K562 (cell line): ENCODE measurements around the gene IQCE. TPM values are rescaled to one million over a fixed set of nuclear protein-coding genes. Genes with fewer than 3 reads are reported as not detected.
A peak's percentile ranks its signal among the peaks of the same experiment; 100 is the strongest.

Experiments
- ATAC-seq: fragments of 200-7000 bp; cut with Tn5 transposase; 3 replicates; pipeline ENCODE4 v1.9.1; 2020; ENCODE audit warnings: moderate library complexity
- BruUV-seq: library from RNA; stranded (reverse); fragments of 400-500 nt; replicated peaks from 2 replicates; lab custom pipeline; 2021; lab: Mats Ljungman, UMichigan
- CTCF ChIA-PET: fragments of 300-600 bp; formaldehyde crosslinking; extraction: SDS; loops from one replicate; lab custom pipeline; 2021; ENCODE audit warnings: low intra/inter-chr PET ratio; lab: Yijun Ruan, JAX
- POLR2A ChIA-PET: fragments of 300-600, 350-650 bp; sonication (Branson Sonifier 250); formaldehyde crosslinking; extraction: SDS; loops from one replicate; lab custom pipeline; 2021; ENCODE audit warnings: antibody characterized with exemption, inconsistent platforms; lab: Yijun Ruan, JAX
- DNase-seq, 4 experiments: peaks; one replicate each; pipeline versions ENCODE4 v3.0.0 to v3.0.0-alpha.2; 2011 to 2018; ENCODE audit warnings: low spot score in 3 of 4, mixed read lengths in 3 of 4; ENCODE audit errors: extremely low read depth in 1 of 4
- FAIRE-seq: peaks from 2 replicates; lab custom pipeline; 2011; peaks lifted over from hg19 to GRCh38; lab: Jason Lieb, UNC
- H2AFZ ChIP-seq: 2 replicates; pipeline ENCODE4 v1.6.0; 2011; ENCODE audit warnings: low read depth, low read length, control low read depth, inconsistent platforms
- H3K27ac ChIP-seq: fragments of 200-600 bp; 3 replicates; pipeline ENCODE4 v1.8.0; 2011; ENCODE audit warnings: low read depth, mild to moderate bottlenecking, control low read depth, inconsistent platforms, low read length, moderate library complexity, mixed read lengths; ENCODE audit errors: extremely low read depth
- H3K27me3 ChIP-seq, 2 experiments: fragments of 300-600 bp in 1 of 2; 2 replicates in 1 of 2; 3 replicates in 1 of 2; pipeline versions ENCODE4 v1.6.0 to v1.8.0; 2011; ENCODE audit warnings: inconsistent platforms in 2 of 2, low read length in 2 of 2, mild to moderate bottlenecking in 1 of 2, mixed read lengths in 1 of 2, moderate library complexity in 1 of 2; ENCODE audit not compliant: control insufficient read depth in 2 of 2, insufficient read depth in 2 of 2
- H3K36me3 ChIP-seq: fragments of 300-600 bp; 3 replicates; pipeline ENCODE4 v1.8.0; 2011; ENCODE audit warnings: mild to moderate bottlenecking, low read length, inconsistent platforms; ENCODE audit not compliant: control insufficient read depth, insufficient read depth
- H3K4me1 ChIP-seq, 2 experiments: fragments of 200-600 bp in 1 of 2; replicated peaks in 1 of 2; 2 replicates in 1 of 2; 3 replicates in 1 of 2; pipeline versions ENCODE4 v1.5.1 to v1.8.0; 2011; ENCODE audit warnings: inconsistent platforms in 2 of 2, low read length in 2 of 2, mild to moderate bottlenecking in 1 of 2, mixed read lengths in 1 of 2, moderate library complexity in 1 of 2; ENCODE audit not compliant: control insufficient read depth in 2 of 2, insufficient read depth in 2 of 2
- H3K4me2 ChIP-seq: 2 replicates; pipeline ENCODE4 v1.6.1; 2011; ENCODE audit warnings: low read length, control low read depth, inconsistent platforms, mixed read lengths; ENCODE audit not compliant: insufficient read depth
- H3K4me3 ChIP-seq: fragments of 200-600 bp; sonication (generic), shearing (Covaris generic); 2 replicates; pipeline ENCODE4 v1.5.1; 2016; ENCODE audit warnings: control low read depth, inconsistent platforms
- H3K79me2 ChIP-seq: fragments of 200-600 bp; 3 replicates; pipeline ENCODE4 v1.8.0; 2011; ENCODE audit warnings: low read length, inconsistent platforms; ENCODE audit not compliant: control insufficient read depth, insufficient read depth
- H3K9ac ChIP-seq, 2 experiments: 2 replicates each; pipeline versions ENCODE4 v1.6.0 to v1.6.1; 2011; ENCODE audit warnings: low read depth in 2 of 2, low read length in 2 of 2, control low read depth in 1 of 2, inconsistent platforms in 1 of 2, mild to moderate bottlenecking in 1 of 2, mixed read lengths in 1 of 2; ENCODE audit not compliant: insufficient read depth in 1 of 2
- H3K9me1 ChIP-seq: one replicate; pipeline ENCODE4 v1.6.0; 2011; ENCODE audit warnings: inconsistent platforms, mild to moderate bottlenecking, low read length, moderate library complexity; ENCODE audit not compliant: control insufficient read depth, insufficient read depth
- H3K9me3 ChIP-seq: replicated peaks from 2 replicates; pipeline ENCODE4 v1.5.1; 2011; ENCODE audit warnings: low read depth, low read length, inconsistent platforms; ENCODE audit not compliant: control insufficient read depth, insufficient read depth
- H4K20me1 ChIP-seq: replicated peaks from 2 replicates; pipeline ENCODE4 v1.6.1; 2011; ENCODE audit warnings: low read length, inconsistent platforms, mixed read lengths; ENCODE audit not compliant: control insufficient read depth, insufficient read depth
- ARID1B ChIP-seq: fragments of 450-650 bp; IDR thresholded peaks from 2 replicates; pipeline ENCODE4 v1.6.1; 2016; ENCODE audit warnings: antibody characterized with exemption, mild to moderate bottlenecking, inconsistent platforms
- CBFA2T2 ChIP-seq: fragments of 450-650 bp; conservative IDR thresholded peaks from 2 replicates; pipeline ENCODE4 v1.6.1; 2017; ENCODE audit warnings: mild to moderate bottlenecking
- CBX1 ChIP-seq: sonication (generic); IDR thresholded peaks from 2 replicates; pipeline ENCODE4 v1.6.1; 2016; ENCODE audit warnings: antibody characterized with exemption, low read depth, mild to moderate bottlenecking
- CHD4 ChIP-seq: fragments of 200-600 bp; sonication (generic); IDR thresholded peaks from 3 replicates; pipeline ENCODE4 v1.6.1; 2012; ENCODE audit warnings: low read depth, mild to moderate bottlenecking, mixed read lengths, low read length, inconsistent platforms; ENCODE audit not compliant: insufficient read depth, insufficient replicate concordance, poor library complexity, severe bottlenecking
- CREB1 ChIP-seq, 2 experiments: sonication (generic) in 1 of 2; formaldehyde crosslinking in 1 of 2; IDR thresholded peaks; 2 replicates each; pipeline versions ENCODE4 v1.6.1 to v1.8.0; 2012 to 2022; ENCODE audit warnings: inconsistent platforms in 1 of 2, mild to moderate bottlenecking in 1 of 2, missing genetic modification reagents in 1 of 2, moderate library complexity in 1 of 2
- DDX20 ChIP-seq: fragments of 450-650 bp; IDR thresholded peaks from 2 replicates; pipeline ENCODE4 v1.6.1; 2016; ENCODE audit warnings: missing genetic modification characterization, low read depth, mild to moderate bottlenecking, missing compliant biosample characterization, moderate library complexity
- EGR1 ChIP-seq: fragments of 450-650 bp; conservative IDR thresholded peaks from 2 replicates; pipeline ENCODE4 v1.6.1; 2017; ENCODE audit warnings: mild to moderate bottlenecking
- FOS ChIP-seq: IDR thresholded peaks from 3 replicates; pipeline ENCODE4 v1.6.1; 2011; ENCODE audit not compliant: insufficient read length; ENCODE audit errors: extremely low read depth
- FOSL1 ChIP-seq: fragments of 200-800 bp; sonication (Bioruptor generic); conservative IDR thresholded peaks from 2 replicates; pipeline ENCODE4 v1.6.1; 2016; ENCODE audit warnings: missing genetic modification characterization, missing compliant biosample characterization
- JUND ChIP-seq, 2 experiments: IDR thresholded peaks; 2 replicates in 1 of 2; 3 replicates in 1 of 2; pipeline ENCODE4 v1.6.1; 2011; ENCODE audit warnings: borderline replicate concordance in 2 of 2, low read depth in 2 of 2, low read length in 2 of 2, improper control_type of control experiment in 1 of 2, missing biosample characterization in 1 of 2, missing genetic modification characterization in 1 of 2, missing genetic modification reagents in 1 of 2
- NFE2 ChIP-seq: IDR thresholded peaks from 2 replicates; pipeline ENCODE4 v1.6.1; 2014; ENCODE audit warnings: antibody characterized with exemption, low read depth
- RFX1 ChIP-seq: fragments of 450-650 bp; IDR thresholded peaks from 2 replicates; pipeline ENCODE4 v1.6.1; 2016; ENCODE audit warnings: mild to moderate bottlenecking, moderate library complexity
- SMARCA4 ChIP-seq: fragments of 450-650 bp; IDR thresholded peaks from 2 replicates; pipeline ENCODE4 v1.6.1; 2016
- TAL1 ChIP-seq: fragments of 450-650 bp; IDR thresholded peaks from 2 replicates; pipeline ENCODE4 v1.6.1; 2016; ENCODE audit warnings: mild to moderate bottlenecking
- WGBS: fragments of 100-300 bp; shearing (Covaris generic); methylation state at CpG from one replicate; pipeline ENCODE4 v1.1.6; 2016; ENCODE audit warnings: low coverage, mixed read lengths; ENCODE audit not compliant: insufficient coverage; ENCODE audit errors: missing lambda C conversion rate; 5-methylcytosine and 5-hydroxymethylcytosine counted together
- in situ Hi-C: fragments of 300-500 bp; cut with MboI; formaldehyde crosslinking; loops from 4 replicates; pipeline ENCODE4 v1.15.0; 2018; ENCODE audit warnings: inconsistent platforms, mixed read lengths
- intact Hi-C: fragments of 100-400 bp; cut with micrococcal nuclease; formaldehyde crosslinking; loops from 2 replicates; pipeline ENCODE4 v1.14.2; 2022
- polyA plus RNA-seq, 8 experiments: library from polyadenylated mRNA; depleted of rRNA in 4 of 8; stranded (reverse) in 5 of 8; unstranded in 3 of 8; fragments of >200 nt; fragmentation: Nextera tagmentation in 2 of 8; fragmentation: Illumina TruSeq in 1 of 8; extraction: Ambion mirVana in 2 of 8; extraction: Trizol in 1 of 8; gene quantifications; 2 replicates each; pipeline versions ENCODE4 v1.2.1 to v1.2.3, GENCODE V29; 2011 to 2014; ENCODE audit warnings: inconsistent platforms in 1 of 8, missing spikeins in 1 of 8
- total RNA-seq, 7 experiments: library from RNA; depleted of rRNA in 6 of 7; stranded (reverse); fragments of >200 nt in 6 of 7; fragmentation: Illumina TruSeq in 2 of 7; extraction: Trizol in 2 of 7; gene quantifications; 2 replicates each; pipeline versions ENCODE4 v1.2.1 to v1.2.3, GENCODE V29; 2011 to 2021; ENCODE audit warnings: low replicate concordance in 1 of 7
- TF ChIP-seq, protein P1 (sequence below), 3 experiments: fragments of 200-800 bp in 1 of 3; sonication (Bioruptor generic) in 1 of 3; sonication (generic) in 1 of 3; formaldehyde crosslinking in 1 of 3; IDR thresholded peaks; 2 replicates each; pipeline versions ENCODE4 v1.6.1 to v1.8.0; 2016 to 2022; ENCODE audit warnings: mild to moderate bottlenecking in 2 of 3, missing compliant biosample characterization in 2 of 3, missing genetic modification characterization in 2 of 3, missing genetic modification reagents in 1 of 3
- TF ChIP-seq, protein P2 (sequence below): fragments of 450-650 bp; formaldehyde crosslinking; IDR thresholded peaks from 2 replicates; pipeline ENCODE4 v1.4.0; 2022; ENCODE audit warnings: missing genetic modification characterization

IQCE gene
- total and polyA plus RNA-seq, 9 of the 15 experiments (the other 6 are each of a cell fraction or from before 2014, with no cell fraction given): 0.18 to 8.5 (median 4.2) TPM

- Histone ChIP-seq H3K27ac (0 out of 3 replicates have a peak overlapping the region, but pooled peaks have one; percentile 49), H3K9ac (peak overlapping the region in 1 of 2 experiments; percentile 75; a peak in 2 of 4 replicates), H3K79me2 (no peaks in the 10 kb centered on the region), H3K4me1 (peaks cover 25 to 87% of the 10 kb centered on the region in 2 experiments), H3K36me3 (no peaks in the 10 kb centered on the region), H3K9me3 (no peaks in the 10 kb centered on the region), H3K9me1 (no peaks in the 10 kb centered on the region), H3K4me3 (no peak overlapping the region), H3K27me3 (peaks cover 0 to 4% of the 10 kb centered on the region in 2 experiments; a peak in 1 of 5 replicates), H2AFZ (no peak overlapping the region), H4K20me1 (no peaks in the 10 kb centered on the region; the same call in 1 of the 2 replicates), H3K4me2 (peak overlapping the region; percentile 39; the same call in 1 of the 2 replicates)
- ATAC-seq (peak; percentile 74), DNase-seq (peak; percentile 77 to 86 (median 80)), FAIRE-seq (peak; percentile 89)
- 31% methylated on average over 15 of the region's 17 CpGs for WGBS
- no TSS peak for BruUV-seq
- POLR2A ChIA-PET: interaction anchor here (0.6 to 1.9 kb wide), 2 partner anchors 17 to 206 kb away, joined by 4 read pairs; no protein-coding TSS in a partner anchor
- in situ Hi-C loops: no loop called here
- CTCF ChIA-PET: interaction anchor here (1.2 kb wide), 1 partner anchor 153 kb away, joined by 4 read pairs; no protein-coding TSS in a partner anchor
- intact Hi-C loops: no loop called here
- TF ChIP-seq EGR1: peak; percentile 66
- TF ChIP-seq TAL1: no peak
- peak; percentile 3; the same call in 1 of the 2 replicates for TF ChIP-seq NFE2
- no peak for TF ChIP-seq DDX20 (tag)
- no peak for TF ChIP-seq CBX1
- TF ChIP-seq JUND (IDR thresholded peaks at IDR 0.05; ENCODE audit: borderline replicate concordance, low read depth, low read length): peak; percentile 89
- peak; percentile 69; the same call in 1 of the 3 replicates for TF ChIP-seq JUND (tag; IDR thresholded peaks at IDR 0.05; ENCODE audit: borderline replicate concordance, low read depth, low read length)
- TF ChIP-seq CREB1 (IDR thresholded peaks at IDR 0.05): no peak
- TF ChIP-seq CREB1 (CRISPR knock-in tag; IDR thresholded peaks at IDR 0.05): no peak
- TF ChIP-seq RFX1: peak; percentile 89
- peak; percentile 56 for TF ChIP-seq ARID1B
- TF ChIP-seq FOS: peak; percentile 40
- peak; percentile 19; the same call in 1 of the 2 replicates for TF ChIP-seq CBFA2T2
- TF ChIP-seq, protein P1, sequence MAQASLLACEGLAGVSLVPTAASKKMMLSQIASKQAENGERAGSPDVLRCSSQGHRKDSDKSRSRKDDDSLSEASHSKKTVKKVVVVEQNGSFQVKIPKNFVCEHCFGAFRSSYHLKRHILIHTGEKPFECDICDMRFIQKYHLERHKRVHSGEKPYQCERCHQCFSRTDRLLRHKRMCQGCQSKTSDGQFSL (CRISPR knock-in tag; IDR thresholded peaks at IDR 0.05): peak; percentile 38; the same call in 1 of the 2 replicates
- TF ChIP-seq, protein P1 (tag; IDR thresholded peaks at IDR 0.05): no peak
- TF ChIP-seq, protein P2, sequence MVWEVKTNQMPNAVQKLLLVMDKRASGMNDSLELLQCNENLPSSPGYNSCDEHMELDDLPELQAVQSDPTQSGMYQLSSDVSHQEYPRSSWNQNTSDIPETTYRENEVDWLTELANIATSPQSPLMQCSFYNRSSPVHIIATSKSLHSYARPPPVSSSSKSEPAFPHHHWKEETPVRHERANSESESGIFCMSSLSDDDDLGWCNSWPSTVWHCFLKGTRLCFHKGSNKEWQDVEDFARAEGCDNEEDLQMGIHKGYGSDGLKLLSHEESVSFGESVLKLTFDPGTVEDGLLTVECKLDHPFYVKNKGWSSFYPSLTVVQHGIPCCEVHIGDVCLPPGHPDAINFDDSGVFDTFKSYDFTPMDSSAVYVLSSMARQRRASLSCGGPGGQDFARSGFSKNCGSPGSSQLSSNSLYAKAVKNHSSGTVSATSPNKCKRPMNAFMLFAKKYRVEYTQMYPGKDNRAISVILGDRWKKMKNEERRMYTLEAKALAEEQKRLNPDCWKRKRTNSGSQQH (CRISPR knock-in tag): no peak
- peak; percentile 57; the same call in 1 of the 2 replicates for TF ChIP-seq SMARCA4
- no peak for TF ChIP-seq CHD4
- peak; percentile 78 for TF ChIP-seq FOSL1
These were observed 31.0 kb upstream of the IQCE start for GRCh38 chr7:2527505-2528467.
